Fibroblast of skin of back (primary cell): ENCODE results near the gene TRPM2.
"Not testable (repeated sequence)": the region's sequence is repeated elsewhere in the genome, so short reads cannot be mapped to it uniquely, and the experiment has no call there.

Experiments
- DNase-seq: peaks from one replicate; pipeline ENCODE4 v3.0.0-alpha.2; 2013

The TRPM2 gene

DNA sequence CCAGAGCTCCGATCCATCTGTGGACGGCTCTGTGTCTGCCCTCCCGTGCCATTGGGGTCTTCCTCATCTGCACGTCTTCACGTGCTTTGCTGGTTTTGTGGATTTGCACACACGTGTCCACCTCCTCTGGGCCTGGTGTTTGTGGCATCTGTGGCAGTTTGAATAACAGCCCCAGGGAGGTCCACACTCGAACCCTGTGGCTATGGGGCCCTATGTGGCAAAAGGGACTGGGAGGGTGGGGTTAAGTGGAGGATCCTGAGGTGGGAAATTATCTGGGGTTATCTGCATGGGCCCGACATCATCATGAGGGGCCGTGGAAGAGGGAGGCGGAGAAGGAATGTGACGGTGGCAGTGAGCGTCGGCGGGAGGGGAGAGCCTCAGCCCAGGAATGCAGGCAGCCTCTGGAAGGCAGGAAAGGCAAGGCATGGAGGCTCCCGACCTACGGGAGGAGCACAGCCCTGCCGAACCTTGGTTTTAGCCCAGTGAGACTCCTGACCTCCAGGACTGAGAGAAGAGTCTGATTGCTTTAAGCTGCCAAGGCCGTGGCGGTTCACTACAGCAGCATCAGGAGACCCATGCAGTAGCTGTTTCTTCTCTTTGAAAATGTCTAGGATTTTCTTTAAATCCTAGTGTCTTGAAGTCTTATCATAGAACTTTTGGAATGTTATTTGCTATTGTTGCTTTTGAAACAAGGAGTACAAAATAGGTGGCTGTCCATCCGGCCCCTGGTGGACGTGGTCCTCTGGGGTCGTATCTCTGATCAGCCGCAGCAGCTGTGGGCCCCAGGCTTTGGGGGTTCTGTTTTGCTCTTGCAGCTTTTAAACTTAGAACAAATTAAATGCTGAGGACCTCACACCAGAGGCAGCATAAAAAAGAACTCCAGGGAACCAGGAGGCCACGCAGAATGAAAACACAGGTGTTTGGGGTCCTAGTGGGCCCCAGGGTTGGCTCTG, 61.9 kb downstream of the TRPM2 start:
- no peak for DNase-seq

DNA sequence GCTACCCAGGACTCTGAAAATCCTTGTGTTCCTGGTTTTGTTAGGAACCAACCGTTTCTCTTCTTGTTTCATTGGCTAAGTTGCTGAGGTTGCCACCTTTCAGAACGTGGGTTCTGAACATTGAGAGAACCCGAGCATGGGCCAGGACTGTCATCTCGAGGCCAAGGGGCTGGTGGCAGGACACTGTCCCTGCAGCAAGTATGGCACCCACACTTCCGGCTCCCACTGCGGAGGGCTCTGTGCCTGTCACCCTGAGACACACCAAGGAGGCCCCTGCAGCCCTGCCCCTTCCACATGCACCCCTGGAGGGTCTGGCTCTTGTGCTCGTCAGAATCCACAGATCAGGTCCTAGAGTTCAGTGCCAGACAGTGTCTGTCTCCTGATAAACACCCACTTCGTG, 62.8 kb downstream of the TRPM2 start:
- DNase-seq = no peak

DNA sequence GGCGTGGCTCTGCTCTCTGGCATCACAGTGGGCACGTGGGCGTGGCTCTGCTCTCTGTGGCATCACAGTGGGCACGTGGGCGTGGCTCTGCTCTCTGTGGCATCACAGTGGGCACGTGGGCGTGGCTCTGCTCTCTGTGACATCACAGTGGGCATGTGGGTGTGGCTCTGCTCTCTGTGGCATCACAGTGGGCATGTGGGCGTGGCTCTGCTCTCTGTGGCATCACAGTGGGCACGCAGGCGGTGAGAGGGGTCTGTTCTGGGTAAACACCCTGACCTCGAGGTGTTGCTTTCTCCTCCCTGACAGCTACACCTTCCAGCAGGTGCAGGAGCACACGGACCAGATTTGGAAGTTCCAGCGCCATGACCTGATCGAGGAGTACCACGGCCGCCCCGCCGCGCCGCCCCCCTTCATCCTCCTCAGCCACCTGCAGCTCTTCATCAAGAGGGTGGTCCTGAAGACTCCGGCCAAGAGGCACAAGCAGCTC, 64.2 kb downstream of the TRPM2 start:
- DNase-seq = not testable (repeated sequence)

DNA sequence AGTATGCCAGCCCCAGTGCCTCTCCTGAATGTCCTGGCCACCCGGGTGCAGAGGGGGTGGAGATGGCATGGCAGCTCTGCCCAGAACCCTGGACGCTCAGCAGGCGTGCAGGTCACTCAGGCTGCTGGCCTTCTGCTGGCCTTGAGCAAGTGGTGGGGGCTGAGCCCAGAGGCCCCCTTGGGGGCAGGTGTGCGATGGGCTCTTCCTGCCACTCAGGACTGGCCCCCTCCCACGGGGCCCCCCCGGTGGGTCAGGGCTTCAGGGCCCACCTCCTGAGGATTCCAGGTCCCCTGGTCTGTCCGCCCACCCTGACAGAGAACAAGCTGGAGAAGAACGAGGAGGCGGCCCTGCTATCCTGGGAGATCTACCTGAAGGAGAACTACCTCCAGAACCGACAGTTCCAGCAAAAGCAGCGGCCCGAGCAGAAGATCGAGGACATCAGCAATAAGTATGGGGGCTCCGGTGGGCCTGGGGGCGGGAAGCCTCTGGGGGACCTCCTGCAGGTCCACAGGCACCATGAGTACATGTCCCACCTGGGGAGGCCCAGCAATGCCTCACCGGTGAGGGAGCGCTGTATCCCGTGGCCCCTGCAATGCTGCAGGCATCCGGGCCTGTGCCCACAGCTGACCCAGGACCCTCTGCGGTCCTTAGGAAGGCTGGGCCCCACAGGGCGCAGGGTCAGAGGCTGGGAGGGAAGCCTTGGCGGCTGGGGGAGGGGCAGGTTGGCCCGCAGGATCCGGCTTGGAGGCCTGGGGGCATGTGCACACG, 64.9 kb downstream of the TRPM2 start:
- DNase-seq = no peak

DNA sequence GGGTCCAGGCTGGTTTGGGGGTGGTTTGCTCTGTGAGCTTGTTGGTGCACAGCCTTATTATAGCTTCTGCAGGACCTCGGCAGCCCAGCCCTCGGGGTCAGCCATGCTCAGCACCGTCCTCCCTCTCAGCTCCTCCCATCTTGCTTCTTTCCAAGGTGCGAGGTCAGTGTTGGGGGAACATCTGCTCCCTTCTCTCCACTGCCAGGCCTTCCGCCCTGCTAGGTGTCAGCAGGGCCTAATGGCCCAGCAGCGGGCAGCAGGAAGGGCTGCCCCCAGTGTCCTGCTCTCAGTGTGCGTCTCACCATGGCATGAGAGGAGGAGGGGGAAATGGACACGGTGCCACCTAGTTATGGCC, 65.4 kb downstream of the TRPM2 start:
- DNase-seq = no peak

DNA sequence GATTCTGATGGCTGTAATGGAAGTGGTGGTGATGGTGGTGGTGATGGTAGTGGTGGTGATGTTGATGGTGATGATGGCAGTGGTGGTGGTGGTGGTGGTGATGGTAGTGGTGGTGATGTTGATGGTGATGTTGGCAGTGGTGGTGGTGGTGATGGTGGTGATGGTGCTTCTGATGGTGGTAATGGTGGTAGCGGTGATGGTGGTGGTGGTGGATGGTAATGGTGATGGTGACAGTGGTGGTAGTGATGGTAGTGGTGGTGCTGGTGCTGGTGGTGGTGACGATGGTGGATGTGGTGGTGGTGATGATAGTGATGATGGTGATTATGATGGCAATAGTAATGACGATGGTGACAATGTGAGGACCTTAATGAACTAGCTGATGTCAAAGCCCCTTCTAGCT, 66.3 kb downstream of the TRPM2 start:
- DNase-seq = no peak

DNA sequence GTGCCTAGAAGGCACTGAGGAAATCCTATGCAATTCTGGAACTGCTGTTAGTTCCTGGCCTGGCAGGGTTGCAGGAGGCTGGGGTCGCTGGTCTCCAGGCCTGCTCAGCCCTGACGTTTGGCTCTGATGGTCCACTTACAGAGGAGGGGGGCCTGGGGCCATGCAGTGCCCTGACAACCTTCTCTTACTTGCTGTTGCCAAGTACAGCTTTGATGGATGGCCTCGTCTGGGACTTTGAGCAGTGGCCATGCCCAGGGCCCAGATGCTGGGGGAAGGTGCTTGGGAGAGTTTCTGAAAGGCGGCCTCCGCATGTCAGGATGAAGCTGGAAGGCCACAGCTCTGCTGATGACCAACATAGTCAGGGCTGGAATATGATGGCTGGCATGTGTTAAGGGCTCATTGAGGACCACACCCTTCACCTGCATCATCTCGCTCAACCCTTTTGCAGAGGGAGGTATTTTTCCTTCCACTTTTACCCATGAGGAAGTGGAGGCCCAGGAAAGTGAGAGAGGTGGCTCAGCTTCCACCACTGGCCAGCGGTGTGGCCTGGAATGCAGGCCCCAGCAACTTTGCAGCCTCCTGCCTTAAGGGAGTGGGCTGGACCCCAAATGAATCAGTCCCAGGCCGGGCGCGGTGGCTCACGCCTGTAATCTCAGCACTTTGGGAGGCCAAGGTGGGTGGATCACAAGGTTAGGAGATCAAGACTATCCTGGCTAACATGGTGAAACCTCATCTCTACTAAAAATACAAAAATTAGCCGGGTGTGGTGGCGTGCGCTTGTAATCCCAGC, 67.2 kb downstream of the TRPM2 start:
- DNase-seq = no peak

DNA sequence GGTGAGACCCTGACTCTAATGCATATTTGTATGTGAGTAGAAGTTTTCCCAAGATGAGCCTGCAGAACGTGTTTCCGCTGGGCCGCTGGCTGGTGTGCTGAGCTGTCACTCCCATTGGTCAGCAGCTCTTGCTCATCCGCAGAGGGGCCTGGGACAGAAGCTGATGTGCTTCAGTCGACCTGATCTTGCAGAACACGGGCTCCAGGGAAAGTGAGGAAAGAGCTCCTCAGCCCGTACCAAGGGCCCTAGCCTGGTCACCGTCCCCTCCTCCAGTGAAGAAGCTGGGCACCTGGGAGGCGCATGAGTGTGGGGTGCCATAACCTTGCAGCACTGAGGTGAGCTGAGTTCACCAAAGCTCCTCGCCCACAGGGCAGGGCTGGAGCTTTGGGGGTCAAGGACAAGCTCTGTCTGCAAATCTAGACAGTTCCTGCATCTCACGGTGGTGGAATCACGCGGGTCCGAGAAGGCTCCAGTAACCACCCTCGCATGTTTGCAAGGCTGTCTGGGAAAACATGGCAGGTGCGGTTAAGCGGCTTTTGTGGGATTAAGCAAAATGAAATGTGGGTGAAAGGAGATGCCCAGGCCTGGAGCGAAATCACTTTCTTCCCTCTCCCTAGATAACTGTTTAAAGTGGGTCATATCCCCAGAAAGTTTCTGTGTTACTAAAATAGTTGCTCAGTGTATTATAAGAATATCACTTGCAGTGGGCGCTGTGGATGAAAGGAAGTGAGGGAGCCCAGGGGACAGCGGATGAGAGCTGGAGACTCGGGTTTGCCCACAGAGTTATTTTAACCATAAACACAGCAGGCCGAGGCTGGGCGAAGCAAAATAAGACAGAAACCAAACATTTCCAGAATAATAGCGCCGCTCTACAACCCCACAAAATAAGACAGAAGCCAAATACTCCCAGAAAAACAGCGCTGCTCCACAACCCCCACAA, 68.8 kb downstream of the TRPM2 start:
- DNase-seq = no peak

DNA sequence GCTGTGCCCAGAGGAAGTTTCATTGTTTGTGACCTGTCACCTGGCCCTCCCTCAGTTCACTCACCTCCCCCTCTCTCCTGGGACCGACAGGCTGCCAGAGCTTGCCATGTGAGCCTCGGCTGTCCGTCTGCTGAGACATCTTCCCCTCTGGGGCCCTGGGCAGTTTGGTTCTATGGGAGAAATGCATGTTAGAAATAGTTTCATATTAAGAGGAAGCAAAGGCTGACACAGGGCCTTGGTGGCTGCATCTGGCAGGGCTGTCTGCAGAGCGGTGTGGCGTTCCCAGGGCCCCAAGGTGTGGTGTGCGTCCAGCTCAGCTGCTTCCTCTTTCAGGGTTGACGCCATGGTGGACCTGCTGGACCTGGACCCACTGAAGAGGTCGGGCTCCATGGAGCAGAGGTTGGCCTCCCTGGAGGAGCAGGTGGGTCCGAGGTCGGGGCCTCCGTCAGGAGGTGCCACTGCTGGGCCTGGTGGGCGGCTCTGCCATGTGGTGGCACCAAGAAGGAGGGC, 69.9 kb downstream of the TRPM2 start:
- DNase-seq = no peak

DNA sequence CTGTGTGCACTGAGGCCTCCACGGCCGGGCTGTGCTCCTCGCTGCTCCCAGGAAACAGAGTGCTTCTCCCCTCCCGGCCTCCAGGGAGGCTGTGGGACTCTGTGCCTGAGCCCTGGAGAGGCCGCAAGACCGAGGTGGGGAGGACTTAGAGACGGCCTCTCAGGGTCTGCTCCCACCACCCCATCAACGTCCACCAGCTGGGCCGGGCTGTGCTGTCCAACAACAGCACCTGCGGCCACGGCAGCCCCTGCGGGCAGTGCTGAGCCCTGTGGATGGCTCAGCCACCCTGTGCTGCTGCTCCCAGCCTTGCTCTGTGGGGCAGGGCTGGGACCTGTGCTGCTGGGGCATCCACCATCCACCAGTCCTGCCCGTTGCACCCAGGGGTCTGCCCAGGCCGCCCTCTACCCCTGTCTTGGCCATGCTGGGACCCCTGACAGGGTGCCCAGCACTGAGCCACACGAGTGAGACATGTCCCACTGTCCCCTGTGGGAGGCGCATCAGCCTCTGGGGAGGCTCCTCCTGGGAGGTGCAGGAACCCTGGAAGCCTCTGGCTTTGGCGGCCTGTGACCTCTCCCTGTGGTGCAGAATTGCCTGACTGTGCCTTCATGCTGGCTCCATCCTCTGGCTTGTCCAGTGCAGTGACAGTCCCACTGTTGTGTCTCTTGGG, 70.7 kb downstream of the TRPM2 start:
- DNase-seq = no peak

DNA sequence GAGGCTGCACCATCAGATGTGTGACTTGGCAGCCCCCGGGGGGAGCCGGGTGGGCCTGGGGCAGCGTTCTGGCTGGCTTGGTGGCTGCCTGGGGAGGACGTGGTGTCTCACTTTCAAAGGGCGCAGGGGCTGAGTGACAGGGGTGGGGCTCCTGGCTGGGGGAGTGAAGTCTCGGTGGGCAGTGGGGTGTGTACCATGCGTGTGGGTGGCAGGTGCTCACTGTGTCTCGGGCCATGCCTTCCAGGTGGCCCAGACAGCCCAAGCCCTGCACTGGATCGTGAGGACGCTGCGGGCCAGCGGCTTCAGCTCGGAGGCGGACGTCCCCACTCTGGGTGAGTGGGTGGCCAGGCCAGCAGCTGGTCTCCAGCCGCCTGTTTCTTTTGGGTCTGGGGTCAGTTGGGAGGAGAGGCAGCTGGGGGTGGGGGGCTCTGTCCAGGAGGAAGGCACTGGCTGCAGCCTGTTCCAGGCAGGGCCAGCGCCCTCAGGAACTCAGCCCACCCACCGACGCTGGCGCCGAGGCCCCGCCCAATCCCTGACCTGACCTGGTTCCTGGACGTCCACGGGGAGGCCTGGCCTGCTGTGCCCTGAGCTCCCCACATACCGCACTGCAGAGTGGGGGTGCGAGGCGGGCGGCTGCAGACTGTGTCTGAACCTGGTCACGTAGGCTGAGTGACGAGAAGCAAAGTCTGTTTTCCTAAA, 71.3 kb downstream of the TRPM2 start:
- no peak for DNase-seq

DNA sequence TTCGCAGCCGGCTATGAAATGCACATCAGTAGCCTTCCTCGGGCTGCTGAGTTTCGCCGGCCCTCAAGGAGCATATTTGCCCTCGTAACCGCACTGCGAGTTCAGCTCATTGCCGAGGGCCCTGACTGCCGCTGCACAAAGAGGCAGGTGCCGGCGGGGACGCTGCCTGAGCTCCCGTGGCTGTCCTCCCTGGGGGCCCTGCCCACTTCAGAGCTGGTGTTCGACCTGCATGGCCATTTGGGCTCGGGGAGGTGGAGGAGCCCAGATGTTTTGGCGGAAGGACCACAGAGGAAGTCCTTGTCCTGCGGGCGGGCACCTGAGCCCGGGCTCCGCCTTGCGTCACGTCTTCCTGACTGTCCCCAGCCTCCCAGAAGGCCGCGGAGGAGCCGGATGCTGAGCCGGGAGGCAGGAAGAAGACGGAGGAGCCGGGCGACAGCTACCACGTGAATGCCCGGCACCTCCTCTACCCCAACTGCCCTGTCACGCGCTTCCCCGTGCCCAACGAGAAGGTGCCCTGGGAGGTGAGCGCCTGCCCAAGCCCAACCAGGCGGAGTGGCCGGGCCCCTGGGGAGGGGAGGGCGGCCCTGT, 72.0 kb downstream of the TRPM2 start:
- DNase-seq = no peak

DNA sequence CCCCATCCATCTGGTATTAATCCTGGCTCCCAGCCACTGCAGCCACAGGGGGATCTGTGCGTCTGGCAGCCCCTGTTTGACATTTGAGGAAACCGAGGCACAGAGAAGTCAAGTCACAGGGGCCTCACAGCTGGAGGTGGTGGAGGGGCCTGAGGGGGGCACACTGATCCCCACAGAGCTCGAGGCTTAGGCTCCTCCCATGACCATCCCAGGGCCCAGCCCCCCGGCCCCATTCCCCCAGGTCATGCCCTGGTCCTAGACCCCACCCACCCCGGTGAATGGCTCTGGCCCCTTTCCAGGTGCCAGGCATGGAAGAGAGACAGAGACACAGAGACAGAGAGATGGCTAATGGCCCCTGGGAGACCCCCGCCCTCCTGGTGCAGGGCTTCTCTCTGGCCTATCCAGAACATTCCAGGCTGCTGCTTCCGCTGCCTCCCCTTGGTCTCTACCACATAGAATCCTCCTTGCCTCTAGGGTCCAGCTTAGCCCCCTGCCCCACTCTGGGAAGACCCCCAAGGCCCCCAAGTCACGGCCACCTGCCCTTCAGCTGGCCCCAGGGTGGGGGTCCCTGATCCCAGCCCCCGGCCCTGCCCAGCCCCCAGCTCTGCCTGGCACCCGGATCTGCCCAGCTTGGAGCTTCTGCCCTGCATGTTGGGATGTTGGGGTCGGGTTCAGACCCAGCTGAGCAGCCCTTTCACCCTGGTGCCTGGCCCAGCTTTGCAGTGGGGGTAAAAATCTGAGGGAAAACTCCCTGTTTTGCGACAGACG, 72.7 kb downstream of the TRPM2 start:
- no peak for DNase-seq

DNA sequence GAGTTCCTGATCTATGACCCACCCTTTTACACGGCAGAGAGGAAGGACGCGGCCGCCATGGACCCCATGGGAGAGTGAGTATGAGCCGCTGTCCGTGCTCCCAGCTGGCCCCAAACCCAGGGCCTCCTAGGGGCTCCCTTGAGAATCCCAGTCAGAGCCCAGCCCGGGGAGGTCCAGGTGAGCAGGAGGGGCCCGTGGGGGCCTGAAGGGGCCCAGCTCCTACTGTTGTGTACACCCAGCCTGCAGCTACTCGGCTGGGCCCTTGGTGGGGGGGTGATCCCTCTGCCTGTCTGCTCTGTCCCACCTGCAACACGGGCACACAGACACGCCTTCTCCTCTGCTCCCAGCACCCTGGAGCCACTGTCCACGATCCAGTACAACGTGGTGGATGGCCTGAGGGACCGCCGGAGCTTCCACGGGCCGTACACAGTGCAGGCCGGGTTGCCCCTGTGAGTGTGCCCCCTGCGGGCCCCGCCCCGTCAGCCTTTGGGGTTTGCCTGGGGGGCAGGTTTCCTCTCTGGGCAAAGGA, 73.3 kb downstream of the TRPM2 start:
- no peak for DNase-seq

DNA sequence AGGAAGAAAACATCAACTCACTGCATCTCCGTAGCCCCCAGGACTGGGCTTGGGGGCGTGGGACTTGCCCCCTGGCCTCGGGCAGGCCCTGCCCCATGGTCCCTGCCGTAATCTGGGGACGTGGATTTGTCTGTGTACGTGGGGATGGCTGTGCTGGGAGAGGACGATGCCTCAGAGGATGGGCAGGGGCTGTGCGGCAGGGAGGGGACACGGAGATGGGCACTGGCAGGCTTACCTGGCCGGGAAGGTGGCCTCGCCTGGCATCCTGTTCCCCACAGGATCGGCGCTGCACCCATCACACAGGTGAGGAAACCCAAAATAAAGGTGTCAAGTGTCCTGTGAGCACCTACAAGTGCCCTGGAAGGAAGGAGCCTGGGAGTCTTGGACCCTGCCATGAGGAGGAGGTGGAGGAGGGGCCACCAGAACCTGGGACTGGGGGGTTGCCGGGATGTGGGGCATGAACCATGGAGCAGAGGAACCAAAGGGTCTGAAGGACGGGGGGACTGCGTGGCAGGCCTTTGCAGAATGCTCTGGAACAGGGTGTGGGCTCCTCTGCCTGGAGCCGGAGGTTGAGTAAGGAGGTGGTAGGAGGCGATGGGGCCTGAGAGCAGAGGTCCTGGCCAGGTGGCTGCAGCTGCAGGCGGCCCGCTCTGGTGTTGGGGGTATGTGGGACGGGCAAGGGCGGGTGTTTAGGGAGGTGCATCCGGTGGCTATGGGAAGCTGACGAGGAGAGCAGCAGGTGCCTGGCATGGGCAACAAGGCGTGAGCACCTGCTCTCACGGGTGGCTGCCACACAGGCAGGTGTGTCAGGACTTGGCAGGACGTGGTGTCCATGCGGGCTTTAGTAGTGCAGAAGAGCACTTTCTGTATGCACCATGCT, 74.1 kb downstream of the TRPM2 start:
- DNase-seq = no peak

DNA sequence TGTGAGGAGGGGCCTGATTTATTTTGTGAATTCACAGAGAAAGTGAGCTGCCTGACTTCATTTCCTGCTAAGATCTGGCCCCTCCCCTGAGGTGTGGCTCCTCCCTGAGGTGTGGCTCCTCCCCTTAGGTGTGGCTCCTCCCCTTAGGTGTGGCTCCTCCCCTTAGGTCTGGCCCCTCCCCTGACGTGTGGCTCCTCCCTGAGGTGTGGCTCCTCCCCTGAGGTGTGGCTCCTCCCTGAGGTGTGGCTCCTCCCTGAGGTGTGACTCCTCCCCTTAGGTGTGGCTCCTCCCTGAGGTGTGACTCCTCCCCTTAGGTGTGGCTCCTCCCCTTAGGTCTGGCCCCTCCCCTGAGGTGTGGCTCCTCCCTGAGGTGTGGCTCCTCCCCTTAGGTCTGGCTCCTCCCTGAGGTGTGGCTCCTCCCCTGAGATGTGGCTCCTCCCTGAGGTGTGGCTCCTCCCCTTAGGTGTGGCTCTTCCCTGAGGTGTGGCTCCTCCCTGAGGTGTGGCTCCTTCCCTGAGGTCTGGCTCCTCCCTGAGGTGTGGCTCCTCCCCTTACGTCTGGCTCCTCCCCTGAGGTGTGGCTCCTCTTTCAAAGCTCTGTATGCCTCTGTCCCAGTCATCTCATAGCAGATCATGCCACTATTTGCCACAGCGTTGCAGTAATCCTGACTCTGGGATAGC, 75.0 kb downstream of the TRPM2 start:
- no peak for DNase-seq

DNA sequence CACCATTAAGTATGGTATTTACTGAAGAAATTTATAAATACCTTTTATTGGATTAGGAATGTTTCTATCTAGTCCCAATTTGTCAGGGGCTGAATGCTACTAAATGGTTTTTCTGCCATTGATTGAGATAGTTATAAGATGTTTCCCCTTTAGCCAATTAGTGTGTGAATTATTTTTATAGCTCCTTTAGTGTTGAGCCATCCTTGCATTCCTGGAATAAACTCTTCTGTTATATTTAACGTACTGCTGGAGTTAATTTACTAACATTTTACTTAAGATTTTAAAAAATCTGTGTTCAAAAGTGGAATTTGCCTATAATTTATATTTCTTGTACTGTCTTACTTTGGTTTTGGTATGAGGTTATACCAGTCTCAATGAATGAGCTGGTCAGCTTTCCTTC, 76.5 kb downstream of the TRPM2 start:
- no peak for DNase-seq
